Nephron progenitor cell (in vitro differentiated cells): ENCODE measurements around the gene TAF3.

Experiments
- DNase-seq: peaks from one replicate; pipeline ENCODE4 v3.0.0; 2021
- H3K27ac Mint-ChIP-seq: 2 replicates; pipeline ENCODE4 v1.8.0; 2021; ENCODE audit warnings: mild to moderate bottlenecking, moderate library complexity, mixed read lengths
- H3K27me3 Mint-ChIP-seq: 2 replicates; pipeline ENCODE4 v1.8.0; 2021; ENCODE audit warnings: mild to moderate bottlenecking, low read depth, mixed read lengths; ENCODE audit not compliant: poor library complexity
- H3K36me3 Mint-ChIP-seq: 2 replicates; pipeline ENCODE4 v1.8.0; 2021; ENCODE audit warnings: low read depth, mixed read lengths
- H3K4me1 Mint-ChIP-seq: 2 replicates; pipeline ENCODE4 v1.8.0; 2021; ENCODE audit warnings: mixed read lengths
- H3K4me3 Mint-ChIP-seq: 2 replicates; pipeline ENCODE4 v1.8.0; 2021; ENCODE audit warnings: mild to moderate bottlenecking, moderate library complexity, mixed read lengths
- H3K9me3 Mint-ChIP-seq: 2 replicates; pipeline ENCODE4 v1.8.0; 2021; ENCODE audit warnings: mild to moderate bottlenecking, moderate library complexity, mixed read lengths
- CTCF ChIP-seq: fragments of 200-600 bp; sonication (generic); IDR thresholded peaks from 2 replicates; pipeline ENCODE4 v1.5.0; 2021; ENCODE audit warnings: antibody characterized with exemption

The TAF3 gene

GRCh38 chr10:8064436-8064835, 246.1 kb downstream of the TAF3 start:
- Mint-ChIP-seq H3K4me3 (peak overlapping the region; percentile 59), H3K36me3 (peaks cover 47% of the 10 kb centered on the region), H3K9me3 (peaks cover 4% of the 10 kb centered on the region), H3K4me1 (peaks cover 68% of the 10 kb centered on the region), H3K27ac (no peak overlapping the region), H3K27me3 (peaks cover 68% of the 10 kb centered on the region)
- DNase-seq: no peak
- TF ChIP-seq CTCF: no peak

- H3K4me1 Mint-ChIP-seq: peaks cover 56% of the 10 kb centered on the region
- no peak for TF ChIP-seq CTCF
- H3K9me3 Mint-ChIP-seq: peaks cover 4% of the 10 kb centered on the region
- H3K4me3 Mint-ChIP-seq: no peak overlapping the region
- H3K36me3 Mint-ChIP-seq: peaks cover 59% of the 10 kb centered on the region
- H3K27ac Mint-ChIP-seq: no peak overlapping the region
- peaks cover 58% of the 10 kb centered on the region for H3K27me3 Mint-ChIP-seq
- DNase-seq: no peak
Observed at GRCh38 chr10:8065651-8066050, 247.3 kb downstream of the TAF3 start.

- H3K27ac Mint-ChIP-seq: no peak overlapping the region
- H3K4me1 Mint-ChIP-seq: peaks cover 51% of the 10 kb centered on the region
Observed at GRCh38 chr10:8066124-8066523, 247.8 kb downstream of the TAF3 start.

More at GRCh38 chr10:8066124-8066523, 247.8 kb downstream of the TAF3 start:
- TF ChIP-seq CTCF: no peak
- peaks cover 57% of the 10 kb centered on the region for H3K27me3 Mint-ChIP-seq
- DNase-seq: no peak
- H3K9me3 Mint-ChIP-seq: peaks cover 4% of the 10 kb centered on the region
- no peak overlapping the region for H3K4me3 Mint-ChIP-seq
- H3K36me3 Mint-ChIP-seq: peaks cover 64% of the 10 kb centered on the region
